ENCODE results near the gene CD79B.

DNA sequence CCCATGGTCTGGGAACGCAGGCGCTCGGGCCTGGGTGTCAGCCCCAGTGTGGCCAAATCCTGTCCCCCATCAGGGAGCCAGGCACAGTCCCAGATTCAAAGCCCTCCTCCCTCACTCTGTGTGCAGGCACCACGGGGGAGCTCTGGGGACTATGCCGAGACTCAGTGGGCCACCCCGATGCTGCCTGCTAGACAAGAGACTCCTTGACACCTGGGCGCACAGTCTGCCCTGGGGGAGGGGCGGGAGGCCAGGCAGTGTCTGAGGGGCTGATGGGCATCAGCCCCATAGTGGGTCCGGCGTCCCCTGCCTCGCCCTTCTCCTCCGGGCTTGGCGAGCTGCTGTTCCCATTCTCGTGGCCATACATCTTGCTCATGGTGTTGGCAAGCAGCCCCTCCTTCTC is 8.5 kb upstream of the CD79B start:
- TF ChIP-seq, protein P1, sequence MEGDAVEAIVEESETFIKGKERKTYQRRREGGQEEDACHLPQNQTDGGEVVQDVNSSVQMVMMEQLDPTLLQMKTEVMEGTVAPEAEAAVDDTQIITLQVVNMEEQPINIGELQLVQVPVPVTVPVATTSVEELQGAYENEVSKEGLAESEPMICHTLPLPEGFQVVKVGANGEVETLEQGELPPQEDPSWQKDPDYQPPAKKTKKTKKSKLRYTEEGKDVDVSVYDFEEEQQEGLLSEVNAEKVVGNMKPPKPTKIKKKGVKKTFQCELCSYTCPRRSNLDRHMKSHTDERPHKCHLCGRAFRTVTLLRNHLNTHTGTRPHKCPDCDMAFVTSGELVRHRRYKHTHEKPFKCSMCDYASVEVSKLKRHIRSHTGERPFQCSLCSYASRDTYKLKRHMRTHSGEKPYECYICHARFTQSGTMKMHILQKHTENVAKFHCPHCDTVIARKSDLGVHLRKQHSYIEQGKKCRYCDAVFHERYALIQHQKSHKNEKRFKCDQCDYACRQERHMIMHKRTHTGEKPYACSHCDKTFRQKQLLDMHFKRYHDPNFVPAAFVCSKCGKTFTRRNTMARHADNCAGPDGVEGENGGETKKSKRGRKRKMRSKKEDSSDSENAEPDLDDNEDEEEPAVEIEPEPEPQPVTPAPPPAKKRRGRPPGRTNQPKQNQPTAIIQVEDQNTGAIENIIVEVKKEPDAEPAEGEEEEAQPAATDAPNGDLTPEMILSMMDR (IDR thresholded peaks at IDR 0.05): no peak
- no peak for TF ChIP-seq POLR2A (IDR thresholded peaks at IDR 0.05)

Measured in heart left ventricle (tissue), 13 donors.